ENCODE data around the gene UGT2A1.

UGT2A1 gene

GRCh38 chr4:69584135-69584534 is 68.9 kb downstream of the UGT2A1 start:
- H3K36me3 ChIP-seq (ENCODE audit: insufficient read depth, low read length), result no peaks in the 10 kb centered on the region
- H3K9ac ChIP-seq (ENCODE audit: low read length), result no peak overlapping the region
- no peak overlapping the region for H3K4me3 ChIP-seq (ENCODE audit: low read depth in 1 of 2, low read length in 2 of 2)
- no peaks in the 10 kb centered on the region for H3K27me3 ChIP-seq (ENCODE audit: control insufficient read depth in 1 of 2, insufficient read depth in 2 of 2, low read length in 2 of 2)
- H3K4me1 ChIP-seq (ENCODE audit: insufficient read depth, low read length), result no peaks in the 10 kb centered on the region
- H3K27ac ChIP-seq (ENCODE audit: low read depth, low read length), result no peak overlapping the region
- H3K9me3 ChIP-seq (ENCODE audit: low read length), result no peaks in the 10 kb centered on the region

- H3K9ac ChIP-seq (ENCODE audit: low read length), result no peak overlapping the region
- H3K27ac ChIP-seq (ENCODE audit: low read depth, low read length), result no peak overlapping the region
- no peaks in the 10 kb centered on the region for H3K27me3 ChIP-seq (ENCODE audit: control insufficient read depth in 1 of 2, insufficient read depth in 2 of 2, low read length in 2 of 2)
- H3K4me3 ChIP-seq (ENCODE audit: low read depth in 1 of 2, low read length in 2 of 2), result no peak overlapping the region
- H3K9me3 ChIP-seq (ENCODE audit: low read length), result no peaks in the 10 kb centered on the region
- H3K36me3 ChIP-seq (ENCODE audit: insufficient read depth, low read length), result no peaks in the 10 kb centered on the region
- no peaks in the 10 kb centered on the region for H3K4me1 ChIP-seq (ENCODE audit: insufficient read depth, low read length)
Measured at GRCh38 chr4:69583543-69583942, 69.5 kb downstream of the UGT2A1 start.

- H3K36me3 ChIP-seq (ENCODE audit: insufficient read depth, low read length), result no peaks in the 10 kb centered on the region
- no peak overlapping the region for H3K9ac ChIP-seq (ENCODE audit: low read length)
Measured at GRCh38 chr4:69577245-69577644, 75.8 kb downstream of the UGT2A1 start.

GRCh38 chr4:69576251-69576877 is 76.7 kb downstream of the UGT2A1 start:
- Histone ChIP-seq H3K27me3 (ENCODE audit: control insufficient read depth in 1 of 2, insufficient read depth in 2 of 2, low read length in 2 of 2) (no peaks in the 10 kb centered on the region), H3K27ac (ENCODE audit: low read depth, low read length) (no peak overlapping the region), H3K36me3 (ENCODE audit: insufficient read depth, low read length) (no peaks in the 10 kb centered on the region), H3K4me3 (ENCODE audit: low read depth in 1 of 2, low read length in 2 of 2) (no peak overlapping the region), H3K9ac (ENCODE audit: low read length) (no peak overlapping the region), H3K9me3 (ENCODE audit: low read length) (no peaks in the 10 kb centered on the region), H3K4me1 (ENCODE audit: insufficient read depth, low read length) (no peaks in the 10 kb centered on the region)

More at GRCh38 chr4:69577245-69577644, 75.8 kb downstream of the UGT2A1 start:
- Histone ChIP-seq H3K27ac (ENCODE audit: low read depth, low read length) (no peak overlapping the region), H3K4me1 (ENCODE audit: insufficient read depth, low read length) (no peaks in the 10 kb centered on the region), H3K4me3 (ENCODE audit: low read depth in 1 of 2, low read length in 2 of 2) (no peak overlapping the region), H3K9me3 (ENCODE audit: low read length) (no peaks in the 10 kb centered on the region), H3K27me3 (ENCODE audit: control insufficient read depth in 1 of 2, insufficient read depth in 2 of 2, low read length in 2 of 2) (no peaks in the 10 kb centered on the region)

GRCh38 chr4:69568787-69569186 is 84.3 kb downstream of the UGT2A1 start:
- Histone ChIP-seq H3K4me1 (ENCODE audit: insufficient read depth, low read length) (no peaks in the 10 kb centered on the region), H3K27me3 (ENCODE audit: control insufficient read depth in 1 of 2, insufficient read depth in 2 of 2, low read length in 2 of 2) (no peaks in the 10 kb centered on the region), H3K4me3 (ENCODE audit: low read depth in 1 of 2, low read length in 2 of 2) (no peak overlapping the region), H3K9ac (ENCODE audit: low read length) (no peak overlapping the region), H3K9me3 (ENCODE audit: low read length) (no peaks in the 10 kb centered on the region), H3K36me3 (ENCODE audit: insufficient read depth, low read length) (no peaks in the 10 kb centered on the region), H3K27ac (ENCODE audit: low read depth, low read length) (no peak overlapping the region)

GRCh38 chr4:69563424-69563823 is 89.6 kb downstream of the UGT2A1 start:
- H3K27ac ChIP-seq (ENCODE audit: low read depth, low read length), result no peak overlapping the region
- no peak overlapping the region for H3K9ac ChIP-seq (ENCODE audit: low read length)
- H3K9me3 ChIP-seq (ENCODE audit: low read length), result no peaks in the 10 kb centered on the region
- no peaks in the 10 kb centered on the region for H3K36me3 ChIP-seq (ENCODE audit: insufficient read depth, low read length)
- no peaks in the 10 kb centered on the region for H3K27me3 ChIP-seq (ENCODE audit: control insufficient read depth in 1 of 2, insufficient read depth in 2 of 2, low read length in 2 of 2)
- no peaks in the 10 kb centered on the region for H3K4me1 ChIP-seq (ENCODE audit: insufficient read depth, low read length)
- H3K4me3 ChIP-seq (ENCODE audit: low read depth in 1 of 2, low read length in 2 of 2), result no peak overlapping the region

GRCh38 chr4:69549651-69550050 is 103.4 kb downstream of the UGT2A1 start:
- no peaks in the 10 kb centered on the region for H3K27me3 ChIP-seq (ENCODE audit: control insufficient read depth in 1 of 2, insufficient read depth in 2 of 2, low read length in 2 of 2)
- H3K36me3 ChIP-seq (ENCODE audit: insufficient read depth, low read length), result no peaks in the 10 kb centered on the region
- H3K4me1 ChIP-seq (ENCODE audit: insufficient read depth, low read length), result no peaks in the 10 kb centered on the region
- H3K9me3 ChIP-seq (ENCODE audit: low read length), result no peaks in the 10 kb centered on the region
- no peak overlapping the region for H3K27ac ChIP-seq (ENCODE audit: low read depth, low read length)
- H3K9ac ChIP-seq (ENCODE audit: low read length), result no peak overlapping the region
- no peak overlapping the region for H3K4me3 ChIP-seq (ENCODE audit: low read depth in 1 of 2, low read length in 2 of 2)

GRCh38 chr4:69546134-69546765 is 106.8 kb downstream of the UGT2A1 start:
- no peak overlapping the region for H3K4me3 ChIP-seq (ENCODE audit: low read depth in 1 of 2, low read length in 2 of 2)
- no peak overlapping the region for H3K27ac ChIP-seq (ENCODE audit: low read depth, low read length)
- no peak overlapping the region for H3K9ac ChIP-seq (ENCODE audit: low read length)
- no peaks in the 10 kb centered on the region for H3K4me1 ChIP-seq (ENCODE audit: insufficient read depth, low read length)
- no peaks in the 10 kb centered on the region for H3K9me3 ChIP-seq (ENCODE audit: low read length)
- H3K27me3 ChIP-seq (ENCODE audit: control insufficient read depth in 1 of 2, insufficient read depth in 2 of 2, low read length in 2 of 2), result no peaks in the 10 kb centered on the region
- H3K36me3 ChIP-seq (ENCODE audit: insufficient read depth, low read length), result no peaks in the 10 kb centered on the region
